NCI-H524 (cell line): Measurements from ENCODE around the gene SLC7A8.
"Not testable (repeated sequence)": the region's sequence is repeated elsewhere in the genome, so short reads cannot be mapped to it uniquely, and the experiment has no call there.

Experiments used
- DNase-seq, 2 experiments: peaks; one replicate each; lab custom pipeline; 2025; lab: John Stamatoyannopoulos, UW

The SLC7A8 gene

DNA sequence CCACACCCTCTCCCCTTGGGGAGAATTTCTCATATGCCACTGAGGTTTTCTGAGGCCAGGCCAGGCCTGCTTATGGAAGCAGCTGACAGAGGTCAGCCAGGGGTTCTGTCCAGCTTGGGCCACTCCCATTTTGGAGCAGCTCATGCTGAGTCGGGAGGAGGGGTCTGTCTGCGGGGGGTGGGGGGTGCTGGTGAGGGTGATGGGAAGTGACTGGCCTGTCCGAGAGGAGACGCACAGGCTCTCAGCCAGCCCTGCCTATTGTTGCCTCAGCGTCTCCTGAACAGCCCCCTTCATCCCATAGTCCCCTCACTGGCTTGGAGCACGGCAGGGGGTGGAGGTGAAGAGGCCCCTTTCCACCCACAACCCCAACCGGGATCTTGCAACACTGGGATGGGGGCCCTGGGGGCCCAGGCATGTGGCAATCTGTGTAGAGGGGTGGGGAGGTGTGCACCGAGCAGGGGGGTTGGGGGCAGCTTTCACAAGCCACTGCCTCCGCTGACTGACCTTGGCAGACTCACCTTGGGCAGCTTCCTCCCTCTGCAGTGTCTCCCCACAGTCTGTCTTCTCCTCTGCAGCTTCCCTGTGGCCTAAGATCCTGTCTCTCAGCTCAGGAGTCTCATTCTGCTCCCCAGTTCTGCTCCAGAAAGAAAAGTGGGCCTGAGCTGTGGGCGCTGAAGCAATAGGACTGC, 69.9 kb downstream of the SLC7A8 start:
- DNase-seq = no peak

DNA sequence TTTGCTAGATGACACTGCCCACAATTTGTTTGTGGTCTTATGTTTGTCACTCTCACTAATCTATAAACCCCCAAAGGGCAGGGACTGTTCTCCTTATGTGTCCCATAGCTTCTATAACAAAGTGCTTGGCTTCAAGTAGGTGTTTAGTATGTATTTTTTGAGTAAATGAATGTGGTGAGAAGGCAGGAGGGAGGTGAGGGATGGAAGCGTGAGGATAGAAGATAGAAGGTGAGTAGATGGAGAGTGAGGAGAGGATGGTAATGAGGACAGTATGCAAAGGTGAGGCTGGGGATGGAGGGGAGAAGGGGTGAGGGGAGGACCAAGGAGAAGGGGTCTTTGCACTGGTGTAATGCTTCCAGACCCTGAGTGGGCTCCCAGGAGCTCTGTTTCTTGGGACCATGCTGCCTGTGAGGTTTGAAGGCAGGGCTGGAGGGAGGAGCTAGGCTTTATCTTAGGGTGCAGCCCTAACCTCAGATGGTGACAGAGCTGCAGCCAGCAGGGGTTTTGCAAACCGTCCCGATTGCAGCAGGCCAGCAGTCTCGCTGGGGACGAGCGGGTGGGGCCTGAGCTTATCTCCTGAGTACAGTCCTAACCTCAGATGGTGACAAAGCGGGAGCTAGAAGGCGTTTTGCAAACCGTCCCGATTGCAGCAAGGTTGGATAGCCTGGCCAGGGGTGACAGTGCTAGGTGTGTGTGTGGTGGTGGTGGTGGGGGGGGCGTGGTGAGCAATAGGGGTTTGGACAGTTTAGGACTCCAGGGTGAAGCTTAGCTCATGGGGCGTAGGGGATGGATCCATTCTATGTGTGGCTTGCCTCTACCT, 70.9 kb downstream of the SLC7A8 start:
- DNase-seq = no peak

DNA sequence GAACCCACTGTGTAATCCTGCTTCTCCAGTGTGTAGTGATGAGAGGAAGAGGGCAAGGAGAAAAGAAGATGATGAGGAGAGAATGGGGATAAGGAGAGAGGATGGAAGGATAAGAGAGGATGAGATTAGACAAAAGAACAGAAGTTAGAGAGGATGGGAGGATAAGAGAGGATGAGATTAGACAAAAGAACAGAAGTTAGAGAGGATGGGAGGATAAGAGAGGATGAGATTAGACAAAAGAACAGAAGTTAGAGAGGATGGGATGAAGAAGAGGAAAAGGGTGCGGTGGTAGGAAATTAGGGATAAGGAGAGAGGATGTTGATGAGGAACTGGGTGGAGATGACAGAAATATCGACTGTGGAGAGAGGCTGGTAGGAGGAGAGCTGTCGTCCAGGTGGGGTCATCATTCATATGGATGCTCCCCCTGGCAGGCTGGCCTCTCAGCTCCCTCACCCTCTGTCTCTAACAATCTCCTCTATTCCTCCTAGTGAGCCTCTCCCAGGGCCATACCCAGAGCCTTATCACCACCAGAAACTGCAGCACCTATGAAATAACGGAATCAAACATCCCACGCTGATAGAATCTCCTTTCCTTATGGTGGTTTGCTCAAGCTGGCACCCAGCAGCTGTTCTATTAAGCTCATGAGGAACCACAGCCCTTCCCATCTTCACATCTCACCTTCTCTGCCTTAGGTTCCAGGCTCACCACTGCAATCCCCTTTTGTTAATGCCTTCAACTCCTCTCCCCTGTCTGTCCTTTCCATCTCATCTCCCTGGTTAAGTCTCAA, 72.7 kb downstream of the SLC7A8 start:
- DNase-seq = peak in 1 of 2 experiments; percentile 48

DNA sequence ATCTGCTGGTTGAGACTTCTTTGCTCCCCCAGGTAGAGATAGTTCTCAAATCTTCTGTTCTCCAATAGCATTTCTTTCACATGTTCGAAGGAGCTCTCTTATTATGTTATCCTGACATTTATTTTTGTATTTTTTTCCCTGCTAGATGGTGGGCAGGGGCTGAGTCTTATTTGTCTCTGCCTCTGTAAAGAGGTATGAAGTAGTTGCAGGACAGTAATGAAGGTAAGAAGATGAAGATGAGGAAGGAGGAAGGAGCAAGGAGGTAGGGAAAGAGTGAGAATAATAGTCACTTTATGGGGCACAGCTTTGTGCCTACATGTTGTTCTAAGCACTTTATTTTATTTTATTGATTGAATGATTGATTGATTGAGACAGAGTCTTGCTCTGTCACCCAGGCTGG, 73.7 kb downstream of the SLC7A8 start:
- DNase-seq = no peak

DNA sequence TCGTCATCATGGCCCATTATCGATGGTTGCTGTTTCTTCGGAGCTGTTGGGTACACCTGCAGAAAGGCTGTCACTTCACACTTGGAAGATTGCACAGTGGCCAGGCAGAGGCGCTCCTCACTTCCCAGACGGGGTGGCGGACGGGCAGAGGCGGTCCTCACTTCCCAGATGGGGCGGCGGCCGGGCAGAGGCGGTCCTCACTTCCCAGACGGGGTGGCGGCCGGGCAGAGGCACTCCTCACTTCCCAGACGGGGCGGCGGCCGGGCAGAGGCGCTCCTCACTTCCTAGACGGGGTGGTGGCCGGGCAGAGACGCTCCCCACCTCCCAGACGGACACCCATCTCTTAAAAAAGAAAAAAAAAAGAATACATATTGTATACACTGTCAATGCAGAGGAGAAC, 75.3 kb downstream of the SLC7A8 start:
- not testable (repeated sequence) for DNase-seq

DNA sequence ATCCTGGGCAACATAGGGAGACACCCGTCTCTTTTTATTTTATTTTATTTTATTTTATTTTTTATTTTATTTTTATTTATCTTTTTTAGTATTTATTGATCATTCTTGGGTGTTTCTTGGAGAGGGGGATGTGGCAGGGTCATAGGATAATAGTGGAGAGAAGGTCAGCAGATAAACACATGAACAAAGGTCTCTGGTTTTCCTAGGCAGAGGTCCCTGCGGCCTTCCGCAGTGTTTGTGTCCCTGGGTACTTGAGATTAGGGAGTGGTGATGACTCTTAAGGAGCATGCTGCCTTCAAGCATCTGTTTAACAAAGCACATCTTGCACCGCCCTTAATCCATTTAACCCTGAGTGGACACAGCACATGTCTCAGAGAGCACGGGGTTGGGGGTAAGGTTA, 75.8 kb downstream of the SLC7A8 start:
- DNase-seq = not testable (repeated sequence)

DNA sequence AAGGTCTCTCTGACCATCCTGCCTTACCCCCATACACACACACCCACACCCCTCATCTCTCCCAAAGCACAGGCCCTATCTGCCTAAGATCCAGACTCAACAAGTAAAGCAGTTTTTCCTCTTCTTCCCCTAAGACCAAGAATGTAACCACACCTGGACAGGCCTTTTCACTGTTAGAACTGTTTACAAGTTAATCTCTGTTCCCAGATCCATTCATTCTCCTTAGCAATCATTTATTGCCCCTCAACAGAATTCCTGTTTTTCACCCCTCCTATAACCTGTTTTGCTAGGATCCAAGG, 76.8 kb downstream of the SLC7A8 start:
- DNase-seq = no peak

DNA sequence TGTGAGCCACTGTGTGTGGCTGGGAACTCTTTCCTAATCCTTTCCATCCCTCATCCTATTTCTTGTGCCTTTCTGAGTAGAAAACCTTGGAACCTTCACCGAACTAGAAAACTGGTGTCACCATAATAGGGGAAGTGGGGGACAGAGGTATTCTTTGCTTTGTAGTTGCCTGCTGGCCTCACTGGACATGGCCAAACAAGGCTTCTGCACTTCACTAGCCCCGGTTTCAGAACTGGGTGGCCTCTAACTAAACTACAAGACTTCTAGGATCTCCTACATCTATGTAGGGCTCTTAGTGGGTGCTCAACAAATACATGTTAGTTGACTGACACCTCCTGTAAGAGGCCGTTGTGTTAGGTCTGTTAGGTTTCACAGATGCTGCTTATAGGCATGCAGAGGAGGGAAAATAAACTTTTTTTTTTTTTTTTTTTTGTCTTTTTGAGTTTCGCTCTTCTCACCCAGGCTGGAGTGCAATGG, 78.1 kb downstream of the SLC7A8 start:
- no peak for DNase-seq

DNA sequence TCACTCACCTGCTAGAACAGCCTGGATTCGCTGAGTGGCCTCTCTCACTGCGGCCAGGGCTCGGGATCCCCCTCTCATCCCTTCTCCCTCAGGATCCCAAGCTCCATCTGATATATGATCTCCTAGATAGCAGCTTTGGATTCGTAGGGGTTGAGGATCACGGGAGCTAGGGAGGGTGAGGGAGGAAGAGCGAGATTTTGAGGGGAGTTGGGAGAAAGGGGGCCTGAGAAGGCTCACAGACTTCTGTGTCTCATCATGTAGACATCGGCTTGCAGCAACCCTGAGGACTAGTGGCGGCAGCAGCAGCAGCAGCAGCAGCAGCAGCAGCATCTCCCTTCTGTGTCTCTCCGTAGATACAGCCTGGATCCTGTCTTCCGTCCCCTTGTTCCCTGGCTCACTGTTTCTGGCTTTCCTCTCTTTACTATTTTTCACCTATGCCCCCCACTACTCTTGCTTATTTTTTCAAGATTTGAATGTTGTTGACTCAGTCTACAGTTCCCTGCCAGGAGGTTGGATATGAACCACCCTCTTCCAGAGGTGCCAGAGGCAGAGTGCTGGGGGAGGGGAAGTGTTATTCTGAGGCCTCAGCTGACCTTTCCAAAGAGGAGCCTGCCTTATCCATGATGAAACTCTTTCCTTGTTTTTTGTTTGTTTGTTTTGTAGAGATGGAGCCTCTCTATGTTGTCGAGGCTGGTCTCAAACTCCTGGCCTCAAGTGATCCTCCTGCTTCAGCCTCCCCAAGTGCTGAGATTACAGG, 78.7 kb downstream of the SLC7A8 start, which contains the start of gene CIROP:
Gene CIROP, minus strand, starts transcription at position 399 of the 757 bp plus-strand sequence. Its CDS starts 69 bp downstream, at position 330.
- no peak for DNase-seq

DNA sequence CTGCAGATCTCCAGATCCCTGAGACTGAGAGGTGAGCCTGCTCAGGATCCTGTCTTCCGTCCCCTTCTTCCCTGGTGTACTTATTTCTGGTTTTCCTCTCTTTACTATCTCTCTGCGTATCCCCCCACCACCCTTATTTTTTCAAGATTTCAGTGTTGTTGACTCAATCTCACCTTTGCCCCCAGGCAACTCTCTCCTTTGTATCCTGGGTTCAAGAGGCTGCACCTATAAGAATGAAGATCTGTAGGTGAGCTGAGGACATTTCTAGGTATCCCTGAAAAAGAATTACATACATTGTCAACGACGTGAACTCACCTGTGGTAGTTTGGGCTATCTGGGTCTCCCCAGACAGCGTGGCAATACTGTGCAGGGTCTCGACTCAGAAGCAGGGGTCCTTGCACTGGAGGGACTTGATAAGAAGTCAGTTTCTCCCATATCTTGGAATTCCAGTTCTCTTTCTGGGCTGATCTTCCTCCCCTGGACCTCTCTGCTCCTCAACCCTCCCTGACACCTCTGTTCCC, 79.3 kb downstream of the SLC7A8 start:
- no peak for DNase-seq

DNA sequence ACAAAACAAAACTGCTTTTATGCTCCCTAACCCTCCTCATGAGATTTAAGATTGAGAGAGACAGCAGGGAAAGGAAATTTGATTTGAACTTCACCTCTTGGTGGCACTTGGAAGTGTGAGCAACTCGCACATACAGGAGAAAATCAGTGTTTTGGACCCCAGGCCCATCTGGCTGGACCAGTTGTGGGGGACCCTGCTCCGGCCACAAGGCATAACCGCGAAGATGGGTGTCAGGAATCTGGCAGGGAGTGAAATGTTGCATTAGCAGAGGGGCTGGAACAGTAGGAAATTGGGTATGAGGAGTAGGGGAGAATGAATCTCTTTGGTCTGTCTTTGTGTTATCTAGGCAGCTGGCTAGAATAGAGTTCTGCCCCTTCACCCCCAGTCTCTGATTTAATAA, 79.9 kb downstream of the SLC7A8 start:
- no peak for DNase-seq

DNA sequence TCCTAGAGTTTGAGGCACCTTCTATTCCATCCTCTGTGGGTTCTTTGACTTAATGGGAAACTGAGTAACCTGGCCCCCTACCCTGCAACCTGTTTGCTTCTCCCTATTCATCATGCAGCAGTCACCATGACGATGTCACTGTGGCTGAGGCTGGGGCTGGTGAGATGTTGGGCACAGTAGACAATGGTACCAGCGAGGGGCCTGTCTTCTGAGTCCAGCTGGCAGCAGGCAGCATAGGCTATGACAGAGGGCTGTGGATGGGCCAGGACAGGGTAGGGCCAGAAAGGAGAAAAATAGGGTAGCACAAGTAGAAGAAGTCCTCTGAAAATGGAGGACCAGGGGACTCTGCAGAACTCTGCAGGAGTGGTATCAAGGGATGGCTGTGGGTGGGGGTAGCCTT, 80.7 kb downstream of the SLC7A8 start:
- no peak for DNase-seq

DNA sequence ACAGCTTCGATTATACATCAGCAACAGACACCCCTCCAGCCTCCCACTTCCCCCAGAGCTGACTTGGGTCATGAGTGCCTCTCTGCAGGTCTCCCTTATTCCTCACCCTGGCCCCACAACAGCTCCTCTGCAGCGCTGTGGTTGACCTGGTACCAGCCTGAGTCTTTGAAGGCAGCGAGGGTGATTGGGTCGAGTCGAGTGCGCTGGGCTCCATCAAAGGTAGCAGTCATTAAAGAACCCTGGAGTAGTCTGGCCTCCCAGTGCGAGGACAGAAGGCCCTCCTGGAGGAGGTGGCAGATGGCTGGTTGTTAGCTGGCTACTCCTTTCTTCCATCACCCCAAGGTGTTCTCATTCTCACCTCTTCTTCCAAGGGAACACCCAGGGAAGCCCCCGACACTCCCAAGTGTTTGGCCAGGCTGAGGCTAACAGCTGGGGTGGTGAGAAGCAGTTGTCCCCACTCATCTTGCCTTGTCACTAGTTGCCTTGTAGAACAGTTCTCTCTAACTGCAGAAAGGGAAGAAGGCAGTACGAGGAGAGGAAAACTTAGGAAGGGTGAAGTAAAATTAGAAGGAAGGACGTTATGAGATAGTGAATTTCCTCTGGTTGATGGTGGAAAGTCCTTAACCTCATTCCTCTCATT, 81.4 kb downstream of the SLC7A8 start:
- DNase-seq = no peak

DNA sequence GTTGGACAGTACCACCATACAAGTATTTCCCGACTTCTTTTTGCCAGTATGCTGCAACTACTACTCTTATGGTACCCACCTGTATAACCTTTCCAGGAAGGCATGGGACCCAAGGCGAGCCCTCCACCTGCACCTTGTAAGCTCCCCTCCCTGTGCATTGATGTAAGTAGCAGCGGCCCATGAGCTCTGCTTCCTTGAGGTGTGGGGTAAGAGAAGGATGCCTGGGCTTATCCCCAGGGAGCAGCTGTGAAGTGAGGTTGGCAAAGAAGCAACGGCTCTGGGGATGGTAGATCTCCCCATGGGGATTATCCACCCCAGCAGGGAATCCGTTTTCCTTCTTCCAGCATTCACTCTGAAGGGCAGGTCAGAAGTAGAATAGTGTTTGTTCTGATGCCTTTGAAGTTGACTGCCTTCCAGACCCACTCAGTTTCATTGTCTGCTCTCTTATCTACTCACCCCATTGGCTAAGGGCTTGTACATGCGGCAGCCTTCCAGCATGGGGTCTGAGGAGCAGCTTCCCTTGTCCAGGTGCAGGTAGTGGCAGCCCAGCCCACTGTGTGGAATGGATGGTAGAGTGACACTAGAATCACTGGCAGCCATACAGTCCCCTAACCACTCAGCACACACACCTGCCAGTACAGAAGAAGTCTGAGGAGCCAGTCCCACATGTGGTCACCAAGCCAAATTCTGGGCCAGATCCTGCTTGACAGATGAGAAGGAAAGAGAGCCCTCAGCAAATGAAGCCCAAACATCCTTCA, 82.1 kb downstream of the SLC7A8 start:
- peak in 1 of 2 experiments; percentile 38 for DNase-seq

DNA sequence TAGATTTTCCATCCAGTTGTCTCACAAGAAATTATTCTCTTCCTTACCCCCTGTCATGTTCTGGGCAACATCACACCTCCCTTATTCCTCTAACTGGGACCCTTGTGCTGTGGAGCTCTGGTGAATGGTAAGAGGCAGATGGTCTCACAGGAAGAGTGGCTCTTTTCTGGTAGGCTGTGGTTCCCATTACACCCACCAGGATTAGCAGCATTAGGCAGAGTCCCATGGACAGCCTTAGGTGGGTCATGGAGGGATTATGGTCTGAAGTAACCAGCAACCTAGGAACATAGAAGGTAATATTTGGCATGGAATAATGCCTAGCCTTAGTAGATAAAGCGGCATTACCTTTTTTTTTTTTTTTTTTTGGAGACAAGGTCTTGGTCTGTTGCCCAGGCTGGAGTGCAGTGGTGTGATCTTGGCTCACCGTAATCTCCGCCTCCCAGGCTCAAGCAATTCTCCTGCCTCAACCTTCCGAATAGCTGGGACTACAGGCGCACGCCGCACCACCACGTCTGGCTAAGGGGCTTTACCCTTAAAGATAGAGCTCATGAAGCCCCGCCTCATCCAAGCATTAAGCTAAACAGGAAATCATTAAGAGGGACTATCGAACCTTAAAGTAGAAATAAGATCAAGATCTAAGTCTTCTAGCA, 84.1 kb downstream of the SLC7A8 start:
- peak in 1 of 2 experiments; percentile 44 for DNase-seq

DNA sequence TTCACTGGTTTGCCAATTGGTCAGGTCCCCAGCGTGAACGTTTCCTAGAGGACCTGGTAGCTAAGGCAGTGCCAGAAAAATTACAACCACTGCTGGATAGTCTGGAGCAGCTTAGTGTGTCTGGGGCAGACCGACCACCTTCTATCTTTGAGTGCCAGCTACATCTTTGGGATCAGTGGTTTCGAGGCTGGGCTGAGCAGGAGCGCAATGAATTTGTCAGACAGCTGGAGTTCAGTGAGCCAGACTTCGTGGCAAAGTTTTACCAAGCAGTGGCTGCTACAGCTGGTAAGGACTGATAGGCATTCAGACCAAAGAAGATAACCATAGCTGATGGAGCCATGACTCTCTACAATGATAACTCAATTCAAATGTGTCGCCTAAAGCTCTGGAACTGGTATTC, 85.7 kb downstream of the SLC7A8 start:
- DNase-seq = no peak

DNA sequence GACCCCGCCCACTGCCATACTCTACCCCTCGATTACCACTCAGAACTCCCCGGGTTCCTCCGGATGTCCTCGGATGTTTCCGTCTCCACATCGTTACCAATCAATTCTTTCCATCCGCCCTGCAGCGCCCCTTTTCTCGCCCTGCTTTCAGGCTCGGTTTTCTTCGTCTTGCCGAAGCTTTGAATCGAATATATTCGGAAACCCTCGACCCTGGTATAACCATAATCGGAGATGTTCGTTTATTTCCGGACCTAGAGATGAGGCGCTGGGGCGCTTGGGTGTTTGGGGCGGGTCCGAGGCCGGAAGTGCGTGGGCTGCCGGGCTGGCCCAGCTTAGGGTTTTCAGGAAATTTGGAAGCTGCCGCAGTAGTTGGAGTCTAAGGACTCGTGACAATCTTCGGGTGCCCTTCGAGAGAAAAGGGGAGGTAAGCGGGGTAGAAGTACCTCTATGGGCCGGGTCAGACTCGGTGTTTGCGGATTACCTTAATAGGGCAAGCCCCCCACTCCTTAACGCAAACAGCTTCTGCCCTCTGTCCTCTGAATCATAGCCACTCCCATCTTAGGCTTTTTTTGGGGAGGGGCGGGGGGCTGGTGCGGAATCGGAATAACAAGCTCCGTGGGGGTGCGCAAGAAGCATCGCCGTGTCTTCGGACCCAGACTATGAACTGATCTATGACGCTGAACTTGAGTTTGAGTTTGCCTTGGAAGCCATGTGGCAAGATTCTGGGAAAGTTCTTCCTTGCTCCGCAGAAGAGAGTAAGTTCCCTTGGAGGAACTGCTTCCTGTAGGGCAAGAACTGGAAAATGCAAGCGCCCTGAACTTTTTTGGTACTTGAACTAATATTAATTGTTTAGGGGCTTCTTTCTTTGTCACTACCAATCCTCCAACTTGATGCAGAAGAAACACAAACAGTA, 88.0 kb downstream of the SLC7A8 start, which contains the start of gene C14orf119:
Gene C14orf119, plus strand, starts transcription at position 310 of the 913 bp plus-strand sequence. CDS start 2,154 bp downstream, outside the sequence.
- no peak for DNase-seq

DNA sequence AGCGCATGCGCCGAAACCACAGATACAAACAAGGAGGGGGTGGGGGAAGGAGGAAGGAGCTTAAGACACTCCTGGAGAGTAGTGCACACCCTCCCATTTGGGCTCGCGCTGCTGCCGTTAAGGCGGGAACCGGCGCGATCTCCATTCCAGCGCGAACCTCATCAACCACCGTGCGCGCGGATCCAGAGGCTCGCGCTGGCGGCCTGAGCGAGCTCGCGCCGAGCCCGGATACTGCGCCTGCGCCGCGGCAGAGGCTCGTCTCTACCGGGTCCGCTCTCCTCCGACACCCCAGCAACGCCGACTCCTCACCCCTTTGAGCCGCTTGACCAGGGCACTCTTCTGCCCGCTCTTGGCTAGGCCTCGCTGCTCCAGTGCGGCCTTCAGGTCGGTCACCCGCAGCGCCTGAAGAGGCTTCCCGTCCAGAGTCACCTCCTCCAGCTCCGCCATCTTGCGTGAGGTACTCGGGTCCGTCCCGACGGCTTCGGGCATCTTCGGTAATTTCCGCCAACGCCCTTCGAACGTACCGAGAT, 88.7 kb downstream of the SLC7A8 start, which contains the start of gene ACIN1:
Gene ACIN1, minus strand, starts transcription at position 471 of the 530 bp plus-strand sequence. Its CDS starts 24 bp downstream, at position 447.
- DNase-seq = no peak
